Neural cell (in vitro differentiated cells): Measurements from ENCODE around the gene ERC2. TPM values are rescaled to one million over a fixed set of nuclear protein-coding genes. Genes with fewer than 3 reads are reported as not detected.

ENCODE experiments used
- H2AFZ ChIP-seq: fragments of 200-600, 300-800 bp; sonication (generic), shearing (Covaris generic); 2 replicates; pipeline ENCODE4 v1.6.0; 2014; ENCODE audit warnings: low read depth, mild to moderate bottlenecking, antibody characterized with exemption, low read length, moderate library complexity
- H3F3A ChIP-seq: fragments of 200-600 bp; shearing (Covaris generic); 2 replicates; pipeline ENCODE4 v1.6.1; 2016; ENCODE audit warnings: mild to moderate bottlenecking, moderate library complexity, mixed read lengths, antibody characterized with exemption, low read length; ENCODE audit not compliant: insufficient read depth, poor library complexity, severe bottlenecking
- H3K27ac ChIP-seq: fragments of 200-600, 300-800 bp; sonication (generic), shearing (Covaris generic); 2 replicates; pipeline ENCODE4 v1.5.1; 2014; ENCODE audit warnings: mild to moderate bottlenecking, low read length, moderate library complexity
- H3K27me3 ChIP-seq: fragments of 300-800, 200-600 bp; sonication (generic), shearing (Covaris generic); 2 replicates; pipeline ENCODE4 v1.6.0; 2014; ENCODE audit warnings: mild to moderate bottlenecking, low read depth, low read length, moderate library complexity; ENCODE audit not compliant: insufficient read depth
- H3K36me3 ChIP-seq: fragments of 300-800, 200-600 bp; sonication (generic), shearing (Covaris generic); 2 replicates; pipeline ENCODE4 v1.5.1; 2014; ENCODE audit warnings: mild to moderate bottlenecking, antibody characterized with exemption, low read length, moderate library complexity; ENCODE audit not compliant: insufficient read depth
- H3K4me2 ChIP-seq: fragments of 300-800, 200-600 bp; sonication (generic), shearing (Covaris generic); 2 replicates; pipeline ENCODE4 v1.6.0; 2014; ENCODE audit warnings: mild to moderate bottlenecking, low read length
- H3K4me3 ChIP-seq: fragments of 300-800, 200-600 bp; sonication (generic), shearing (Covaris generic); 2 replicates; pipeline ENCODE4 v1.5.1; 2014; ENCODE audit warnings: mild to moderate bottlenecking, low read length, moderate library complexity
- H3K79me2 ChIP-seq: fragments of 200-600 bp; shearing (Covaris generic); replicated peaks from 2 replicates; pipeline ENCODE4 v1.6.0; 2014; ENCODE audit warnings: mild to moderate bottlenecking, low read length, moderate library complexity; ENCODE audit not compliant: insufficient read depth
- H3K9ac ChIP-seq: fragments of 300-800, 200-600 bp; sonication (generic), shearing (Covaris generic); 2 replicates; pipeline ENCODE4 v1.6.1; 2016; ENCODE audit warnings: mild to moderate bottlenecking, low read length, mixed read lengths
- H3K9me2 ChIP-seq: fragments of 200-600 bp; shearing (Covaris generic); 2 replicates; pipeline ENCODE4 v1.6.1; 2016; ENCODE audit warnings: mild to moderate bottlenecking, low read length, mixed read lengths; ENCODE audit not compliant: insufficient read depth
- H3K9me3 ChIP-seq: fragments of 200-600, 300-800 bp; sonication (generic), shearing (Covaris generic); 2 replicates; pipeline ENCODE4 v1.6.1; 2016; ENCODE audit warnings: mild to moderate bottlenecking, mixed run types, low read length, moderate library complexity, mixed read lengths
- H4K20me1 ChIP-seq: fragments of 200-600 bp; shearing (Covaris generic); 2 replicates; pipeline ENCODE4 v1.6.1; 2016; ENCODE audit warnings: mild to moderate bottlenecking, mixed run types; ENCODE audit not compliant: insufficient read depth
- EP300 ChIP-seq: fragments of 450-650 bp; conservative IDR thresholded peaks from 2 replicates; pipeline ENCODE4 v1.6.1; 2014; ENCODE audit warnings: antibody characterized with exemption, mild to moderate bottlenecking, moderate library complexity; ENCODE audit not compliant: poor library complexity, severe bottlenecking
- EZH2 ChIP-seq: fragments of 200-600, 300-800 bp; shearing (Covaris generic), sonication (generic); IDR thresholded peaks from 2 replicates; pipeline ENCODE4 v1.6.1; 2014; ENCODE audit warnings: antibody characterized with exemption, low read length, borderline replicate concordance, mild to moderate bottlenecking; ENCODE audit not compliant: insufficient read depth, poor library complexity, severe bottlenecking
- MXI1 ChIP-seq: fragments of 450-650 bp; conservative IDR thresholded peaks from 2 replicates; pipeline ENCODE4 v1.6.1; 2014; ENCODE audit warnings: antibody characterized with exemption, mild to moderate bottlenecking; ENCODE audit not compliant: poor library complexity, severe bottlenecking
- POLR2AphosphoS5 ChIP-seq: IDR thresholded peaks from 2 replicates; pipeline ENCODE4 v1.6.1; 2012
- RAD21 ChIP-seq: fragments of 450-650 bp; conservative IDR thresholded peaks from 2 replicates; pipeline ENCODE4 v1.6.1; 2014; ENCODE audit warnings: antibody characterized with exemption, mild to moderate bottlenecking, moderate library complexity
- REST ChIP-seq: IDR thresholded peaks from 2 replicates; pipeline ENCODE4 v1.6.1; 2012; ENCODE audit warnings: borderline replicate concordance
- SMC3 ChIP-seq: fragments of 450-650 bp; conservative IDR thresholded peaks from 2 replicates; pipeline ENCODE4 v1.6.1; 2014; ENCODE audit warnings: antibody characterized with exemption, mild to moderate bottlenecking, moderate library complexity; ENCODE audit not compliant: poor library complexity
- TAF1 ChIP-seq: IDR thresholded peaks from 2 replicates; pipeline ENCODE4 v1.6.1; 2012; ENCODE audit warnings: low read depth
- polyA plus RNA-seq: library from polyadenylated mRNA; depleted of rRNA; stranded (reverse); fragments of >200 nt; gene quantifications from 2 replicates; pipeline ENCODE4 v1.2.3, GENCODE V29; 2014
- TF ChIP-seq, protein P1 (sequence below): fragments of 450-650 bp; IDR thresholded peaks from 2 replicates; pipeline ENCODE4 v1.5.1; 2014; ENCODE audit warnings: antibody characterized with exemption, mild to moderate bottlenecking, moderate library complexity; ENCODE audit not compliant: poor library complexity, severe bottlenecking

ERC2 gene
- polyA plus RNA-seq, 1 donor from 2014 or later: 60.4 TPM

DNA sequence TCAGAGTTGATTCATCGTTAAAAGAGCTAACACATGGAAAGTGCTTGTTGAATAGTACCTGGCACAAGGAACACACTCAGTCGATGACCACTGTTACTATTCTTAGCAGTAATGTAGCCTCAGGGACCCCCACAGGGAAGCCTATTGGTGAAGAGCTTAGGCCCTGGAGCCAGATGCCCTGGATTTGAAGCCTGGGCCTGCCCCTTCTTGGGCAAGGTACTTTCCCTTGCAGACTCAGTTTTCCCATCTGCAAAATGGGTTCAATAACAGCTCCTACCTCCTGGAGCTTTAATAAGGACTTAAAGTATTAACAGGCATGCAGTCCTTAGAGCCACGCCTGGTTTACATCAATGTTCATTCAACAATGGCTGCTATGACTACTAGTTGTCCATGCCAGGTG is 884.2 kb downstream of the ERC2 start:
- TF ChIP-seq REST (no peak), SMC3 (no peak), EP300 (no peak), RAD21 (no peak), POLR2AphosphoS5 (no peak), EZH2 (no peak), TAF1 (no peak), MXI1 (no peak)
- TF ChIP-seq, protein P1, sequence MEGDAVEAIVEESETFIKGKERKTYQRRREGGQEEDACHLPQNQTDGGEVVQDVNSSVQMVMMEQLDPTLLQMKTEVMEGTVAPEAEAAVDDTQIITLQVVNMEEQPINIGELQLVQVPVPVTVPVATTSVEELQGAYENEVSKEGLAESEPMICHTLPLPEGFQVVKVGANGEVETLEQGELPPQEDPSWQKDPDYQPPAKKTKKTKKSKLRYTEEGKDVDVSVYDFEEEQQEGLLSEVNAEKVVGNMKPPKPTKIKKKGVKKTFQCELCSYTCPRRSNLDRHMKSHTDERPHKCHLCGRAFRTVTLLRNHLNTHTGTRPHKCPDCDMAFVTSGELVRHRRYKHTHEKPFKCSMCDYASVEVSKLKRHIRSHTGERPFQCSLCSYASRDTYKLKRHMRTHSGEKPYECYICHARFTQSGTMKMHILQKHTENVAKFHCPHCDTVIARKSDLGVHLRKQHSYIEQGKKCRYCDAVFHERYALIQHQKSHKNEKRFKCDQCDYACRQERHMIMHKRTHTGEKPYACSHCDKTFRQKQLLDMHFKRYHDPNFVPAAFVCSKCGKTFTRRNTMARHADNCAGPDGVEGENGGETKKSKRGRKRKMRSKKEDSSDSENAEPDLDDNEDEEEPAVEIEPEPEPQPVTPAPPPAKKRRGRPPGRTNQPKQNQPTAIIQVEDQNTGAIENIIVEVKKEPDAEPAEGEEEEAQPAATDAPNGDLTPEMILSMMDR: no peak
- Histone ChIP-seq H3K9me2 (no peaks in the 10 kb centered on the region), H2AFZ (no peak overlapping the region), H3F3A (no peaks in the 10 kb centered on the region), H3K36me3 (peaks cover 5% of the 10 kb centered on the region), H3K9ac (no peak overlapping the region), H3K27me3 (no peaks in the 10 kb centered on the region), H3K9me3 (no peaks in the 10 kb centered on the region), H4K20me1 (no peaks in the 10 kb centered on the region), H3K27ac (no peak overlapping the region), H3K4me3 (no peak overlapping the region), H3K79me2 (no peaks in the 10 kb centered on the region), H3K4me2 (no peak overlapping the region)

DNA sequence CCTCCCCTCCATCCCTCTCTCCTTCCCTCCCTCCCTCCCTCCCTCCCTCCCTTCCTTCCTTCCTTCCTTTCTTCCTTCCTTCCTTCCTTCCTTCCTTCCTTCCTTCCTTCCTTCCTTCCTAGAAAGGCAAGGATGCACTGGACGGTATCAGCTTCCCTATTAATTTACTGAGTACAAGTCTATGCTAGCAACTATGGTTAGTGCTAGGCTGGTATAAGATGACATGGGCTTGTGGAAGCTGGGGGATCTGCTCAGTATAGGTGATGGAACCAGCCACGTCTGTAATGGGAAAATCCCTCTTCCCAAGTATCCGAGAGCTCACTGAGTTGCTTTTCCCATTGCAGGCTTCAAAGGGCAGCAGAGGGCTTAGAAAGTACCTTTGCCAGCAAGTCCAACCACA is 884.8 kb downstream of the ERC2 start:
- no peak overlapping the region for H3K4me2 ChIP-seq
- H2AFZ ChIP-seq: no peak overlapping the region
- no peaks in the 10 kb centered on the region for H3K79me2 ChIP-seq
- no peaks in the 10 kb centered on the region for H3K27me3 ChIP-seq
- H3K4me3 ChIP-seq: no peak overlapping the region
- TF ChIP-seq RAD21: no peak
- TF ChIP-seq EP300: no peak
- no peak for TF ChIP-seq POLR2AphosphoS5
- TF ChIP-seq, protein P1: no peak
- TF ChIP-seq EZH2: no peak
- no peak for TF ChIP-seq TAF1
- no peak for TF ChIP-seq SMC3
- TF ChIP-seq MXI1: no peak
- TF ChIP-seq REST: no peak
- no peak overlapping the region for H3K27ac ChIP-seq
- H3K9ac ChIP-seq: no peak overlapping the region
- no peaks in the 10 kb centered on the region for H3F3A ChIP-seq
- H3K9me3 ChIP-seq: no peaks in the 10 kb centered on the region
- no peaks in the 10 kb centered on the region for H3K9me2 ChIP-seq
- peaks cover 5% of the 10 kb centered on the region for H3K36me3 ChIP-seq
- H4K20me1 ChIP-seq: no peaks in the 10 kb centered on the region
